ENCODE data around the gene DNAJC18.
"Not testable (repeated sequence)": the region's sequence is repeated elsewhere in the genome, so short reads cannot be mapped to it uniquely, and the experiment has no call there.

Gene DNAJC18

GRCh38 chr5:139460455-139460854 is 21.1 kb upstream of the DNAJC18 start:
- no peak for DNase-seq

DNA sequence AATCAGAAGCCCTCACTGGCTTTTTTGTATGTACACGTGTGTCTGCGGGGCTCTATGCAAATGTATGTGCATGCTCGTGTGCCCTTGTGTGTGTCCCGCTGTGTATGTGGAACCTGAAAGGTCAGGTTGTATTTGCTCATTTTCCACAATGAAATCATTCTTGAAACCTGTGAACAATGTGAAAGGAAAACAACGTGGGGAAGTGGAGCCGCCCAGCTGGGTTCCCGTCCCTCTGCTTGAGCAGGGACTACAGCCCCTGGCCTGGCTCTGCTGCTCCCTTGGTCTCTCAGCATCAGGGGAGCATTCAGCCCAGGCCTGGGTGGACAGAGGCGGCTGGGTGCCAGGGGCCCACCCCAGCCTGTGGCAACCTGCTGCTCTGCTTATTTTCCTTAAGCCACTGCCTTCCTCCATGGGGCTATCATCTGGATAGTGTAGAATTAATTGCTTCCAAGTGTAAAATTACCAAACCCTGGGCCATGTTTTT is 20.2 kb upstream of the DNAJC18 start:
- DNase-seq, result no peak

DNA sequence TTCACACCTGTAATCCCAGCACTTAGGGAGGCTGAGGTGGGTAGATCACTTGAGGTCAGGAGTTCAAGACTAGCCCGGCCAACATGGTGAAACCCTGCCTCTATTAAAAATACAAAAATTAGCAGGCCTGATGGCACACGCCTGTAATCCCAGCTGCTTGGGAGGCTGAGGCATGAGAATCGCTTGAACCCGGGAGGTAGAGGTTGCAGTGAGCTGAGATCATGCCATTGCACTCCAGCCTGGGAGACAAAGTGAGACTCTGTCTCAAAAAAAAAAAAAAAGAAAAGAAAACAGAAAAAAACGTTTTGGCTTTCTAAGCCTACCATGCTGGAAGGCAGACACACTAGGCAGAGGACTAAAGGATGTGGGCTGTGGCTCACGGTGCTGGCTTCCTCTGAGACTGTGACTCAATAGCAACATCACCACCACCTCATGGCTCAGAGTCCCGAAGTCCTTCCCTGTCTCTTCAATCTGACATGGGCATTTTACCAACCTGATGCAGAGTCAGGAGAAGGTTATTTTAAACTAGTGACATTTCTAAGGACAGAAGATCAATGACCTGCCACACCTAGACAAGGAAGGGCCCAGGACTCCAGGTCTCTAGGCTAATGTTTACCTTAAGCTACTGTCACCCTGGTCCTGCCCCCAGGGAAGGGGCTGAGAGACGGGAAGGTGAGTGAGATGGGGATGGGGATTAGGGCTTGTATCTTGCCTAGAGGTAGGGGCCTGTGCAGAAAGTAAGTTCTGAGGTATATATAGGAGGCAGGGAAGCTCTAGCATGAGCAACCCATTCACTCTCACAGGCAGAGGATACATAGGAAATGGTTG is 19.5 kb upstream of the DNAJC18 start:
- DNase-seq, result peak; percentile 72

DNA sequence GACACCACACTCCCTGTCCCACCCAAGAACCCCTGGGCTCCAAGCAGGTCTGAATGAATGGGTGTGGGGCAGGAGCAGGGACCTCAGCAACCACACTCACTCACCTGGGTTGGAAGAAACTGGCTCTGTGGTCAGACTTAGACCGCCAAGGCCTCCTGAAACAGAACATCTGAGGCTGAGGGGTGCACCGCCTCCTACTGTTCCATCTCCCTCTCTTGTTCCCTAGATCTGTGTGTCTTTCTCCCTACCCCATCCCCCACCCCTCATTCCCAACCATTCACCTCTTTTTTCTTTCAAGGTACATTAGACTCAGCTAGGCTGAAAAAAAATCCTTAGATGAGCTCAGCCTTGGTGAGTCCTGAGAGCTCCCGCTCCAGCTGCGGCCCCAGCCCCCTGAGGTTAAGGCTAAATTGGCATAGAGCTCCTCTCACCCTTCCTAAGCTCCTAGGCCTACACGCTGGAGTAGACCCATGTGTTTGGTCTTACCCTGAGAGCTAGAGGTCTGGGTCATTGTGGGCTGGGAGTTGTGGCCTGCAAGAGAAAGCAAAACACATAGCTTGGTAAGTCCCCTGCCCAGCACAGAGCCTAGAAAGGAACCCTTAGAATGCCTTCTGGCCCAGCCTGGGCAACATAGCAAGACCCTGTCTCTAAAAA is 18.5 kb upstream of the DNAJC18 start:
- DNase-seq, result no peak

- DNase-seq, result no peak
Observed at GRCh38 chr5:139457241-139457640, 17.9 kb upstream of the DNAJC18 start.

GRCh38 chr5:139456776-139457175 is 17.5 kb upstream of the DNAJC18 start:
- no peak for DNase-seq

- no peak for DNase-seq
Observed at GRCh38 chr5:139454568-139455290, 15.4 kb upstream of the DNAJC18 start.

DNA sequence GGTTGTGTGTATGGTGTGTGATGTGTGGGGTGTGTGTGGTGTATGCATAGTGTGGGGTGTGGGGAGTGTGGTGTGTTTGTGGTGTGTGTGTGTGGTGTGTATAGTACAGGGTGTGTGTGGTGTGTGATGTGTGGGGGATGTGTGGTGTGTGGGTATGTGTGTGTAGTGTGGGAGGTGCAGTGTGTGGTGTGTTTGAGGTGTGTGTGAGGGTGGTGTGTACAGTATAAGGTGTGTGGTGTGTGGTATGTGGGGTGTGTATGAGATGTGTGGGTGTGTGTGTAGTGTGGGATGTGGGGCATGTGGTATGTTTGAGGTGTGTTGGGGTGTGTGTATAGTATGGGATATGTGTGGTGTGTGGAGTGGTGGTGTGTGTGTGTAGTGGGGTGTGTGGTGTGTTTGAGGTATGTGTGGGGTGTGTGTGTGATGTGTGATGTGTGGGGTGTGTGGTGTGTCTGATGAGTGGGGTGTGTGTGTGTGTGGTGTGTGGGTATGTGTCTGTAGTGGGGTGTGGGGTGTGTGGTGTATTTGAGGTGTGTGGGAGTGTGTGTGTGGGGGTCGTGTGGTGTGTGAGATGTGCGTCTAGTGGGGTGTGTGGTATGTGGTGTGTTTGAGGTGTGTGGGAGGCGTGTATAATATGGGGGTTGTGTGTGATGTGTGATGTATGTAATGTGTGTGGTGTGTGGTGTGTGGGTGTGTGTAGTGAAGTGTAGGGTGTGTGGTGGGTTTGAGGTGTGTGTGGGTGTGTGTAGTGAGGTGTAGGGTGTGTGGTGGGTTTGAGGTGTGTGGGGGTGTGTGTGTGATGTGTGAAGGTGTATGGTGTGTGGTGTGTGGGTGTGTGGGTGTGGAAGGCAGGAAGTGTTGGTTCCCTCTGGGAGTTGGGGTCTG is 14.6 kb upstream of the DNAJC18 start:
- DNase-seq, result no peak

DNA sequence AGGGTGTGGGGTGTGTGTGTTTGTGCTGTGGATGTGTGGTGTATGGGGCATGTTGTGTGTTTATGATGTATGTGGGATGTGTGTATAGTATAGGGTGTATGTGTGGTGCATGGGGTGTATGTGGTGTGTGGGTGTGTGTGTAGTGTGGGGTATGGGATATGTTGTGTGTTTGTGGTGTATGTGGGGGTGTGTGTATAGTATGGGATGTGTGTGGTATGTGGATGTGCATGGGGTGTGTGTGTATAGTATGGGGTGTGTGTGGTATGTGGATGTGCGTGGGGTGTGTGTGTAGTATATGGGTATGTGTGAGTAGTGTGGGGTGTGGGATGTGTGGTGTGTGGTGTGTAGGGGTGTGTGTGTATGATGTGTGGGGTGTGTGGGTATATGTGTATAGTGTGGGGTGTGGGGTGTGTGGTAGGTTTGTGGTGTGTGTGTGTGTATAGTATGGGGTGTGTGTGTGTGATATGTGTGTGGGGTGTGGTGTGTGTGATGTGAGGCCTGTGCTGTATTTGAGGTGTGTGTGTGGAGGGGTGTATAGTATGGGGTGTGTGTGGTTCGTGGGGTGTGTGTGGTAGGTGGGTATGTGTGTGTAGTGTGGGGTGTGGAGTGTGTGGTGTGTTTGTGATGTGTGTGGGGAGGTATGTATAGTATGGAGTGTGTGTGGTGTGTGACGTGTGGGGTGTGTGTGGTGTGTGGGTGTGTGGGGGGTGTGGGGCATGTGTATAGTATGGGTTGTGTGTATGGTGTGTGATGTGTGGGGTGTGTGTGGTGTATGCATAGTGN is 12.7 kb upstream of the DNAJC18 start:
- DNase-seq, result no peak

DNA sequence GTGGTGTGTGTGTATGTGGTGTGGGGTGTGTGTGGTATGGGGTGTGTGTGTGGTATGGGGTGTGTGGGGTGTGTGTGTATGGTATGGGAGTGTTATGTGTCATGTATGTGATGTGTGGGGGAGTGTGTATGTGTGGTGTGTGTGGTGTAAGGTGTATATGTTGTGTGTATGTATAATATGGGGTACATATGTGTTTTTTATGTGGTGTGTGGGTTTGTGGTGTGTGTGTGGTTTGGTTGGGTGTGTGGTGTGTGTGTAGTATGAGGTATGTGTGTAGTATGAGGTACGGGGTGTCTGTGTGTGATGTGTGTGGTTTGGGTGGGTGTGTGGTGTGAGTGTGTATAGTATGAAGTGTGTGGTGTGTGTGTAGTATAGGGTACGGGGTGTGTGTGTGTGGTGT is 11.9 kb upstream of the DNAJC18 start:
- no peak for DNase-seq

DNA sequence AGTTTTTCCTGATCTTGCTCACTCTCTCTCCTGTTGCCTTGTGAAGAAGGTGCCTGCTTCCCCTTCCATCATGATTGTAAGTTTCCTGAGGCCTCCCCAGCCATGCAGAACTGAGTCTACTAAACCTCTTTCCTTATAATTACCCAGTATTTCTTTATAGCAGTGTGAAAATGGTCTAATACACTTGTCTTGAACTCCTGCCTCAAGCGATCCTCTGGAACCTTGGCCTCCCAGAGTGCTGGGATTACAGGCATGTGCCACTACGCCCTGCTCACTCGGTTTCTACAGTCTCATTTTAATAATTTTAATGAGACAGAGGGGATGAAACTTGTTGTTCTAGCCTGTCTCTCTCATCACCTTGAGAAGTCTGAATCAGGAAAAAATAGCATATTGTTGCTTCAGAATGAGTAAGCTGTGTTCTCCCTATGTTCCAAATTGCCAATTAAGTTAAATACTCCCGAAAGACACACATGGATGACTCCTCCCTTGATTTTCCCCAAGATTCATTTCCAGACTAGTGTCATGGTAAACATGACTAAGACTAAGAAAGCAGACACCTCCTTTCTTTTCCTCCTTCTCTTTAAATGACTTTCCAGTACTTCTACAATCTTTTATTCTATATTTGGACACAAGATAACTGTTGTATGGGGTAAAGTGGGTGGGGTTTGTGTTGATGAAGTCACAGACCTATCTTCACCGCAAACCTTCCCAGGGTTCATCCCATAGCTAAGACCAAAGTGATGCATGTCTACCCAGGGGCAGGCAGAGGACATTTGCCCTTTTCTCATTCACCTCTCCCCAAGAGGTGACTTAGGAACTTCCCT is 7.8 kb upstream of the DNAJC18 start:
- DNase-seq, result no peak

DNA sequence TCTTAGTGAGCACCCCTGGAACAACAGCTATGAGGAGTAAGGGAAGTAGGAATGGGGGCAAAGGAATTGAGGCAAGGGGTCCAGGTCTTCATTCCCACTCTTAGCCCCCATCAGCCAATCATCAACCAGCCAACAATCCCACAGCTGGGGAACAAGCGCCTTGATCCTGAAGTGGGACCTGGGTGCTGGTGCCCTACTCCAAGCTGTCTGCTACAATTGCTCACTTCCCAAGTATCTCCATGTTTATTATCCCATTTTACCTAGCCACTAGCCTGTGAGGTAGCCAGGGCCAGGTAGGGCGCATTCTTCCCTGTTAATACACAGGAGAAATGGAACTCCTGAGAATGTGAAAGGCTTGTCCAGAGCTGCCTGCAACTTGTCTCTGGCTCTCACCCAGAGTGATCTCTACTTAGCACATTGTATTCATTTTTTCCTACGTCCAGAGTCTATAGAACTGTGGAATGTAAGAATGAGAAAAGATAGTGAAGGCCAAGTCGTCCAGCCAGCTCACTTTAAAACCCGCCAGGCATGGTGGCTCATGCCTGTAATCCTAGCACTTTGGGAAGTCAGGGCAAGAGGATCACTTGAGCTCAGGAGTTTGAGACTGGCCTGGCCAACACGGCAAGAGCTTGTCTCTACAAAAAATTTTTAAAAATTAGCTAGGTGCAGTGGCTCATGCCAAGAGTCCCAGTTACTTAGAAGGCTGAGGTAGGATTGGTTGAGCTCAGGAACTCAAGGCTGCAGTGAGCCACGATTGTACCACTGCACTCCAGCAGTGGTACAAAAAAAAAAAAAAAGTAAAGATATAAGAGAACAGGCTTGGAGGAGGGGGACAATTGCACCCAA is 6.2 kb upstream of the DNAJC18 start:
- no peak for DNase-seq

GRCh38 chr5:139443831-139444453 is 4.6 kb upstream of the DNAJC18 start:
- DNase-seq, result no peak

- not testable (repeated sequence) for DNase-seq
Observed at GRCh38 chr5:139440416-139440815, 1.1 kb upstream of the DNAJC18 start.

- DNase-seq, result no peak
Observed at GRCh38 chr5:139438707-139439012, 665 bp downstream of the DNAJC18 start.

DNA sequence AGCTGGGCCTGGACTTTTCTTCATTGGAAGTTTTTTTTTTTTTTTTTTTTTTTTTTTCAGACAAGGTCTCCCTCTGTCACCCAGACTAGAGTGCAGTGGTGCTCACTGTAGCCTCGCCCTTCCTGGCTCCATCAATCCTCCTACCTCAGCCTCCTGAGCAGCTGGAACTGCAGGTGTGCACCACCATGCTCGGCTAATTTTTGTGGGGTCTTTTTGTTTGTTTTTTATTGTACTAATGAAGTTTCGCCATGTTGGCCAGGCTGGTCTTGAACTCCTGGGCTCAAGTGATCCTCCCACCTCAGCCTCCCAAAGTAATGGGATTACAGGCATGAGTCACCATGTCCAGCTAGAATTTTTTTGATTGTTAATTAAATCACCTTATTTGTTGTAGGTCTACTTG is 3.6 kb downstream of the DNAJC18 start:
- no peak for DNase-seq

DNA sequence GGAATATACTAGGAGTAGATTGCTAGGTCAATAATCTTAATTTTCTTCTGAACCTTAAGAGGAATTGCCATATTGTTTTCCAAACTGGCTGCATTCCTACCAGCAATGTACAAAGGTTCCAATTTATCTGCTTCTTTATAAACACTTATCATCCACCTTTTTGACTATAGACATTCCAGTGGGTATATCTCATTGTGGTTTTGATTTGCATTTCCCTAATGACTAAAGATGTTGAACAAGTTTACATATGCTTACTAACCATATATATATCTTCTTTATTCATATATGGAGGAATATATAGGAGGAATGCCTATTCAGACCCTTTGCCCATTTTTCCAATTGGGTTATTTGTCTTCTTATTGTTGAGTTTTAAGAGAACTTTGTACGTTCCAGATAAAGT is 7.6 kb downstream of the DNAJC18 start:
- no peak for DNase-seq

DNA sequence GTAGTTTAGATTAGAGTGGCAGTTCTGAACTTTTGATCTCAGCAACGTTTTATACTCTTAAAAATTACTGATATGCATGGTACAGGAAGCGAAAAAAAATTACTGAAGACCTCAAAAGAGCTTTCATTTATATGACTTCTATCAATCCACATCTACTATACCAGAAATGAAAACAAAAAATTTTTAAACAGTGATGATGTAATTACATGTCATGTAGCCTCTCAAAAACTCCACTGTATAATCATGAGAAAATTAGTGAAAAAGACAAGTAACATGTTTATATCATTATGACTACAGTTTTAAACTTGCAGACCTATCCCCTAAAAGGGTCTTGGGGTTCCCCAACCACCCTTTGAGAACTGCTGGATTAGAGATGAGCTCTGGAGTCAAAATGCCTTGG is 9.3 kb downstream of the DNAJC18 start:
- no peak for DNase-seq

GRCh38 chr5:139426203-139426885 is 13.0 kb downstream of the DNAJC18 start:
- DNase-seq, result no peak

Data from activated effector memory CD4-positive, alpha-beta T cell treated with Interleukin-2 at 50 U/mL for 16 hours (primary cell).